ENCODE measurements around the gene ADAM23. TPM values are rescaled to one million over a fixed set of nuclear protein-coding genes. Genes with fewer than 3 reads are reported as not detected.
A peak's percentile ranks its signal among the peaks of the same experiment; 100 is the strongest.

ADAM23 gene
- total RNA-seq, 1 experiment from 2014 or later = 6.1 TPM

- H3K27me3 ChIP-seq (ENCODE audit: control insufficient read depth, insufficient read depth, low read length) = no peaks in the 10 kb centered on the region
- DNase-seq = no peak
- no peak overlapping the region for H3K4me3 ChIP-seq (ENCODE audit: insufficient read depth, low read depth, low read length)
- no peaks in the 10 kb centered on the region for H3K36me3 ChIP-seq (replicated peaks; ENCODE audit: control insufficient read depth, insufficient read depth, low read length)
Observed at GRCh38 chr2:206603243-206603642, 159.9 kb downstream of the ADAM23 start.

GRCh38 chr2:206610451-206610850 is 167.1 kb downstream of the ADAM23 start:
- no peak for DNase-seq
- H3K27me3 ChIP-seq (ENCODE audit: control insufficient read depth, insufficient read depth, low read length) = no peaks in the 10 kb centered on the region
- H3K36me3 ChIP-seq (replicated peaks; ENCODE audit: control insufficient read depth, insufficient read depth, low read length) = no peaks in the 10 kb centered on the region
- no peak overlapping the region for H3K4me3 ChIP-seq (ENCODE audit: insufficient read depth, low read depth, low read length)

GRCh38 chr2:206611191-206611590 is 167.9 kb downstream of the ADAM23 start:
- H3K4me3 ChIP-seq (ENCODE audit: insufficient read depth, low read depth, low read length) = no peak overlapping the region
- DNase-seq = no peak
- H3K27me3 ChIP-seq (ENCODE audit: control insufficient read depth, insufficient read depth, low read length) = no peaks in the 10 kb centered on the region
- no peaks in the 10 kb centered on the region for H3K36me3 ChIP-seq (replicated peaks; ENCODE audit: control insufficient read depth, insufficient read depth, low read length)

GRCh38 chr2:206611736-206612135 is 168.4 kb downstream of the ADAM23 start:
- H3K4me3 ChIP-seq (ENCODE audit: insufficient read depth, low read depth, low read length) = no peak overlapping the region
- no peaks in the 10 kb centered on the region for H3K27me3 ChIP-seq (ENCODE audit: control insufficient read depth, insufficient read depth, low read length)
- no peak for DNase-seq
- H3K36me3 ChIP-seq (replicated peaks; ENCODE audit: control insufficient read depth, insufficient read depth, low read length) = no peaks in the 10 kb centered on the region

- Histone ChIP-seq H3K36me3 (replicated peaks; ENCODE audit: control insufficient read depth, insufficient read depth, low read length) (no peaks in the 10 kb centered on the region), H3K27me3 (ENCODE audit: control insufficient read depth, insufficient read depth, low read length) (no peaks in the 10 kb centered on the region), H3K4me3 (ENCODE audit: insufficient read depth, low read depth, low read length) (no peak overlapping the region)
- no peak for DNase-seq
Observed at GRCh38 chr2:206614811-206615210, 171.5 kb downstream of the ADAM23 start.

- H3K4me3 ChIP-seq (ENCODE audit: insufficient read depth, low read depth, low read length) = no peak overlapping the region
- H3K36me3 ChIP-seq (replicated peaks; ENCODE audit: control insufficient read depth, insufficient read depth, low read length) = no peaks in the 10 kb centered on the region
- no peaks in the 10 kb centered on the region for H3K27me3 ChIP-seq (ENCODE audit: control insufficient read depth, insufficient read depth, low read length)
- DNase-seq = no peak
Observed at GRCh38 chr2:206615417-206616089, 172.2 kb downstream of the ADAM23 start.

GRCh38 chr2:206616151-206616550 is 172.8 kb downstream of the ADAM23 start:
- H3K4me3 ChIP-seq (ENCODE audit: insufficient read depth, low read depth, low read length) = no peak overlapping the region
- no peaks in the 10 kb centered on the region for H3K36me3 ChIP-seq (replicated peaks; ENCODE audit: control insufficient read depth, insufficient read depth, low read length)
- no peaks in the 10 kb centered on the region for H3K27me3 ChIP-seq (ENCODE audit: control insufficient read depth, insufficient read depth, low read length)
- no peak for DNase-seq

- Histone ChIP-seq H3K4me3 (ENCODE audit: insufficient read depth, low read depth, low read length) (no peak overlapping the region), H3K27me3 (ENCODE audit: control insufficient read depth, insufficient read depth, low read length) (no peaks in the 10 kb centered on the region; the same call in 1 of the 2 replicates), H3K36me3 (replicated peaks; ENCODE audit: control insufficient read depth, insufficient read depth, low read length) (no peaks in the 10 kb centered on the region)
- DNase-seq = no peak
Observed at GRCh38 chr2:206619011-206619410, 175.7 kb downstream of the ADAM23 start.

GRCh38 chr2:206626108-206626507 is 182.8 kb downstream of the ADAM23 start:
- DNase-seq = no peak
- no peak overlapping the region for H3K4me3 ChIP-seq (ENCODE audit: insufficient read depth, low read depth, low read length)
- H3K36me3 ChIP-seq (replicated peaks; ENCODE audit: control insufficient read depth, insufficient read depth, low read length) = no peaks in the 10 kb centered on the region
- H3K27me3 ChIP-seq (ENCODE audit: control insufficient read depth, insufficient read depth, low read length) = no peaks in the 10 kb centered on the region; the same call in 1 of the 2 replicates

- Histone ChIP-seq H3K27me3 (ENCODE audit: control insufficient read depth, insufficient read depth, low read length) (no peaks in the 10 kb centered on the region; the same call in 1 of the 2 replicates), H3K36me3 (replicated peaks; ENCODE audit: control insufficient read depth, insufficient read depth, low read length) (no peaks in the 10 kb centered on the region), H3K4me3 (ENCODE audit: insufficient read depth, low read depth, low read length) (no peak overlapping the region)
- DNase-seq = no peak
Observed at GRCh38 chr2:206627632-206628031, 184.3 kb downstream of the ADAM23 start.

- Histone ChIP-seq H3K27me3 (ENCODE audit: control insufficient read depth, insufficient read depth, low read length) (no peaks in the 10 kb centered on the region), H3K4me3 (ENCODE audit: insufficient read depth, low read depth, low read length) (no peak overlapping the region), H3K36me3 (replicated peaks; ENCODE audit: control insufficient read depth, insufficient read depth, low read length) (no peaks in the 10 kb centered on the region)
- DNase-seq = no peak
Observed at GRCh38 chr2:206631340-206631739, 188.0 kb downstream of the ADAM23 start.

GRCh38 chr2:206635015-206635414 is 191.7 kb downstream of the ADAM23 start:
- H3K27me3 ChIP-seq (ENCODE audit: control insufficient read depth, insufficient read depth, low read length) = peaks cover 2% of the 10 kb centered on the region; the same call in 1 of the 2 replicates
- DNase-seq = no peak

GRCh38 chr2:206639636-206640035 is 196.3 kb downstream of the ADAM23 start:
- no peak for DNase-seq
- peaks cover 31% of the 10 kb centered on the region for H3K27me3 ChIP-seq (ENCODE audit: control insufficient read depth, insufficient read depth, low read length)
- no peak overlapping the region for H3K4me3 ChIP-seq (ENCODE audit: insufficient read depth, low read depth, low read length)
- H3K36me3 ChIP-seq (replicated peaks; ENCODE audit: control insufficient read depth, insufficient read depth, low read length) = no peaks in the 10 kb centered on the region

More at GRCh38 chr2:206635015-206635414, 191.7 kb downstream of the ADAM23 start:
- Histone ChIP-seq H3K4me3 (ENCODE audit: insufficient read depth, low read depth, low read length) (no peak overlapping the region), H3K36me3 (replicated peaks; ENCODE audit: control insufficient read depth, insufficient read depth, low read length) (no peaks in the 10 kb centered on the region)

- peak; percentile 4 for DNase-seq
- no peak overlapping the region for H3K4me3 ChIP-seq (ENCODE audit: insufficient read depth, low read depth, low read length)
- no peaks in the 10 kb centered on the region for H3K36me3 ChIP-seq (replicated peaks; ENCODE audit: control insufficient read depth, insufficient read depth, low read length)
- H3K27me3 ChIP-seq (ENCODE audit: control insufficient read depth, insufficient read depth, low read length) = peaks cover 31% of the 10 kb centered on the region
Observed at GRCh38 chr2:206641226-206641625, 197.9 kb downstream of the ADAM23 start.

- peak; percentile 75 for DNase-seq
- Histone ChIP-seq H3K4me3 (ENCODE audit: insufficient read depth, low read depth, low read length) (peak within 1 kb of the TSS; percentile 53), H3K27me3 (ENCODE audit: control insufficient read depth, insufficient read depth, low read length) (peaks cover 31% of the 10 kb centered on the region), H3K36me3 (replicated peaks; ENCODE audit: control insufficient read depth, insufficient read depth, low read length) (no peaks in the 10 kb centered on the region)
Observed at GRCh38 chr2:206642075-206643025, 199.0 kb downstream of the ADAM23 start, which contains the start of gene FAM237A. FAM237A (plus strand) TSS chr2:206642487; CDS start chr2:206644237, 1,750 bp downstream.

Data from H7 (cell line).